Ovary (tissue), 3 donors: Measurements from ENCODE around the gene EFCAB14.

Experiments
- CTCF ChIP-seq, 3 donors: fragments of 450-650 bp in 2 of 3; fragments of 200-600 bp in 1 of 3; IDR thresholded peaks; one replicate each; pipeline versions ENCODE4 v1.5.1 to v1.8.0; 2016 to 2022; ENCODE audit warnings: antibody characterized with exemption in 3 of 3, mild to moderate bottlenecking in 1 of 3
- POLR2A ChIP-seq: fragments of 450-650 bp; IDR thresholded peaks from one replicate; pipeline ENCODE4 v1.6.1; 2017; ENCODE audit warnings: antibody characterized with exemption, mild to moderate bottlenecking, moderate library complexity
- donor health status: DM: no; HTN: no; CAD: no.

GRCh38 chr1:46649764-46650163 lies 69.2 kb downstream of the EFCAB14 start:
- no peak for TF ChIP-seq CTCF (IDR thresholded peaks at IDR 0.05)
- no peak for TF ChIP-seq POLR2A
